HepG2 (cell line): ENCODE measurements around the gene RTBDN. TPM values are rescaled to one million over a fixed set of nuclear protein-coding genes. Genes with fewer than 3 reads are reported as not detected.
A peak's percentile ranks its signal among the peaks of the same experiment; 100 is the strongest.

Experiments
- HDAC2 ChIP-seq: sonication (generic); formaldehyde crosslinking; IDR thresholded peaks from 2 replicates; pipeline ENCODE4 v1.4.0; 2020; ENCODE audit warnings: missing genetic modification reagents
- KDM4B ChIP-seq: sonication (generic); formaldehyde crosslinking; IDR thresholded peaks from 2 replicates; pipeline ENCODE4 v1.4.0; 2020; ENCODE audit warnings: missing genetic modification reagents
- PITX1 ChIP-seq: sonication (generic); formaldehyde crosslinking; IDR thresholded peaks from 2 replicates; pipeline ENCODE4 v1.5.1; 2020; ENCODE audit warnings: mild to moderate bottlenecking, missing genetic modification reagents
- POGK ChIP-seq: sonication (generic); formaldehyde crosslinking; conservative IDR thresholded peaks from 2 replicates; pipeline ENCODE4 v1.8.0; 2022; ENCODE audit warnings: mild to moderate bottlenecking, moderate library complexity, missing genetic modification reagents
- RAD51 ChIP-seq: fragments of 450-650 bp; IDR thresholded peaks from 2 replicates; pipeline ENCODE4 v1.6.1; 2016; ENCODE audit warnings: borderline replicate concordance
- RELA ChIP-seq: sonication (generic); formaldehyde crosslinking; IDR thresholded peaks from 2 replicates; pipeline ENCODE4 v1.4.0; 2020; ENCODE audit warnings: missing genetic modification reagents
- RFXAP ChIP-seq: sonication (generic); formaldehyde crosslinking; IDR thresholded peaks from 2 replicates; pipeline ENCODE4 v1.4.0; 2020; ENCODE audit warnings: missing genetic modification reagents, borderline replicate concordance
- SMAD1 ChIP-seq: sonication (generic); formaldehyde crosslinking; IDR thresholded peaks from 2 replicates; pipeline ENCODE4 v1.4.0; 2020; ENCODE audit warnings: missing genetic modification reagents, low read depth, mild to moderate bottlenecking, borderline replicate concordance
- SRF ChIP-seq: IDR thresholded peaks from 2 replicates; pipeline ENCODE4 v1.6.1; 2011; ENCODE audit warnings: mild to moderate bottlenecking, low read depth, low read length, moderate library complexity
- TSC22D2 ChIP-seq: sonication (generic); formaldehyde crosslinking; IDR thresholded peaks from 2 replicates; pipeline ENCODE4 v1.5.1; 2020; ENCODE audit warnings: missing genetic modification reagents, mild to moderate bottlenecking, borderline replicate concordance
- polyA plus RNA-seq, 8 experiments: library from polyadenylated mRNA; depleted of rRNA in 3 of 8; stranded (reverse) in 7 of 8; unstranded in 1 of 8; fragments of >200 nt; fragmentation: Illumina TruSeq in 4 of 8; extraction: Trizol in 4 of 8; gene quantifications; 2 replicates each; pipeline versions ENCODE4 v1.2.1 to v1.2.3, GENCODE V29; 2011 to 2016; ENCODE audit warnings: low read depth in 4 of 8, missing spikeins in 1 of 8, mixed read lengths in 1 of 8; ENCODE audit not compliant: insufficient read depth in 1 of 8
- total RNA-seq, 5 experiments: library from RNA; depleted of rRNA; stranded (reverse); fragments of >200 nt; fragmentation: Illumina TruSeq; extraction: Trizol; gene quantifications; 2 replicates each; pipeline ENCODE4 v1.2.3, GENCODE V29; 2016; ENCODE audit warnings: low read depth in 1 of 5
- TF ChIP-seq, protein P1 (sequence below): sonication (generic); formaldehyde crosslinking; IDR thresholded peaks from 2 replicates; pipeline ENCODE4 v1.5.0; 2020; ENCODE audit warnings: mild to moderate bottlenecking, missing genetic modification reagents, moderate library complexity
- TF ChIP-seq, protein P2 (sequence below): sonication (generic); formaldehyde crosslinking; IDR thresholded peaks from 2 replicates; pipeline ENCODE4 v1.4.0; 2020; ENCODE audit warnings: missing genetic modification reagents
- TF ChIP-seq, protein P3 (sequence below): sonication (generic); formaldehyde crosslinking; IDR thresholded peaks from 2 replicates; pipeline ENCODE4 v1.5.1; 2020; ENCODE audit warnings: mild to moderate bottlenecking, missing genetic modification reagents, moderate library complexity

RTBDN gene
- total and polyA plus RNA-seq, 2 of the 13 experiments (the other 11 are each of a cell fraction or from before 2014, with no cell fraction given), result 0.27 to 0.48 TPM

DNA sequence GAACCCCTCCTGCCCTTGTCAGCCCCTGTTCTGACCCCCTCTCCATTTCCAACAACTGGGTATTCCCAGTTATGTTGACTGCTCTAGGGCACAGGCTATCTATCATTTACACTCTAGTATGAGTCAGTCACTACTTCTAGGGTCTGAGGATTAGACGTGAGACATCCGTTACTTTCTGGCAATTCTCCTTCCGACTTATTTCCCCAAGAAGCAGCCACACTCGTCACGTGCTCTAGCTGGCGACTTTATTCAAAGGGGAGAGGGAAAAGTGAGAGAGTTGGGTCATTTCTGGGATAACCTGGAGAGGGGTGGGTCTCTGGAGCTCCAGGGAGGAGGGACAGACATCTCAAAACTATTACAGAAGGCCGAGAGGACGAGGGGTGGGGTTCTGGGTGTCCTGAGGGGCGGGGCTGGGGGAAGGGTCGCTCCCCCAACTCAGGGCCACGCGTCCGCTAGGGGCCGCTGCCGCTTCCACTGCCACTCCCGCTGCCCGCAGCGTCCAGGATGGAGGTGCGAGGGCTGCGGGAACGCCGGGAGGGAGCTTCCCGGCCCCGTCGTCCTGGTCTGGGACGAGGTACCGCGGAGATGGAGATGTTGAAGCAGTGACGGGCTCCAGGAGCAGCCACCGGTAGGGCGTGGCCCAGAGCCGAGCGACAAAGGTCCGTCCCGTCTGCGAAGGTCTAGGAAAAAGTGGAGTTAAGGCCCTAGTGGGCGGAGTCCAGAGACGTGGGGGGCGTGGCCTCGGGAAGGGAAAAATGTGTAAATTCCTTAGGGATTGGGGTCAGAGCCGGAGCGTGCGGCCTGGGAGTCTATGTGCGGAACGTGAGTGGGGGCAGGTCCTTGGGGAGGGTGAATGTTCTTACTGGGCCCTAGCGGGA is 8.9 kb downstream of the RTBDN start (continued):
- TF ChIP-seq, protein P1, sequence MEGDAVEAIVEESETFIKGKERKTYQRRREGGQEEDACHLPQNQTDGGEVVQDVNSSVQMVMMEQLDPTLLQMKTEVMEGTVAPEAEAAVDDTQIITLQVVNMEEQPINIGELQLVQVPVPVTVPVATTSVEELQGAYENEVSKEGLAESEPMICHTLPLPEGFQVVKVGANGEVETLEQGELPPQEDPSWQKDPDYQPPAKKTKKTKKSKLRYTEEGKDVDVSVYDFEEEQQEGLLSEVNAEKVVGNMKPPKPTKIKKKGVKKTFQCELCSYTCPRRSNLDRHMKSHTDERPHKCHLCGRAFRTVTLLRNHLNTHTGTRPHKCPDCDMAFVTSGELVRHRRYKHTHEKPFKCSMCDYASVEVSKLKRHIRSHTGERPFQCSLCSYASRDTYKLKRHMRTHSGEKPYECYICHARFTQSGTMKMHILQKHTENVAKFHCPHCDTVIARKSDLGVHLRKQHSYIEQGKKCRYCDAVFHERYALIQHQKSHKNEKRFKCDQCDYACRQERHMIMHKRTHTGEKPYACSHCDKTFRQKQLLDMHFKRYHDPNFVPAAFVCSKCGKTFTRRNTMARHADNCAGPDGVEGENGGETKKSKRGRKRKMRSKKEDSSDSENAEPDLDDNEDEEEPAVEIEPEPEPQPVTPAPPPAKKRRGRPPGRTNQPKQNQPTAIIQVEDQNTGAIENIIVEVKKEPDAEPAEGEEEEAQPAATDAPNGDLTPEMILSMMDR (CRISPR knock-in tag), result peak; percentile 83
- TF ChIP-seq RAD51, result no peak
- no peak for TF ChIP-seq RFXAP (CRISPR knock-in tag)
- TF ChIP-seq SRF, result no peak
- peak; percentile 56; the same call in 1 of the 2 replicates for TF ChIP-seq POGK
- TF ChIP-seq TSC22D2, result no peak
- TF ChIP-seq HDAC2 (CRISPR knock-in tag), result peak; percentile 61; the same call in 1 of the 2 replicates
- TF ChIP-seq RELA (CRISPR knock-in tag), result no peak
- TF ChIP-seq, protein P2, sequence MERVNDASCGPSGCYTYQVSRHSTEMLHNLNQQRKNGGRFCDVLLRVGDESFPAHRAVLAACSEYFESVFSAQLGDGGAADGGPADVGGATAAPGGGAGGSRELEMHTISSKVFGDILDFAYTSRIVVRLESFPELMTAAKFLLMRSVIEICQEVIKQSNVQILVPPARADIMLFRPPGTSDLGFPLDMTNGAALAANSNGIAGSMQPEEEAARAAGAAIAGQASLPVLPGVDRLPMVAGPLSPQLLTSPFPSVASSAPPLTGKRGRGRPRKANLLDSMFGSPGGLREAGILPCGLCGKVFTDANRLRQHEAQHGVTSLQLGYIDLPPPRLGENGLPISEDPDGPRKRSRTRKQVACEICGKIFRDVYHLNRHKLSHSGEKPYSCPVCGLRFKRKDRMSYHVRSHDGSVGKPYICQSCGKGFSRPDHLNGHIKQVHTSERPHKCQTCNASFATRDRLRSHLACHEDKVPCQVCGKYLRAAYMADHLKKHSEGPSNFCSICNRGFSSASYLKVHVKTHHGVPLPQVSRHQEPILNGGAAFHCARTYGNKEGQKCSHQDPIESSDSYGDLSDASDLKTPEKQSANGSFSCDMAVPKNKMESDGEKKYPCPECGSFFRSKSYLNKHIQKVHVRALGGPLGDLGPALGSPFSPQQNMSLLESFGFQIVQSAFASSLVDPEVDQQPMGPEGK (CRISPR knock-in tag), result peak; percentile 87
- TF ChIP-seq KDM4B, result no peak
- TF ChIP-seq, protein P3, sequence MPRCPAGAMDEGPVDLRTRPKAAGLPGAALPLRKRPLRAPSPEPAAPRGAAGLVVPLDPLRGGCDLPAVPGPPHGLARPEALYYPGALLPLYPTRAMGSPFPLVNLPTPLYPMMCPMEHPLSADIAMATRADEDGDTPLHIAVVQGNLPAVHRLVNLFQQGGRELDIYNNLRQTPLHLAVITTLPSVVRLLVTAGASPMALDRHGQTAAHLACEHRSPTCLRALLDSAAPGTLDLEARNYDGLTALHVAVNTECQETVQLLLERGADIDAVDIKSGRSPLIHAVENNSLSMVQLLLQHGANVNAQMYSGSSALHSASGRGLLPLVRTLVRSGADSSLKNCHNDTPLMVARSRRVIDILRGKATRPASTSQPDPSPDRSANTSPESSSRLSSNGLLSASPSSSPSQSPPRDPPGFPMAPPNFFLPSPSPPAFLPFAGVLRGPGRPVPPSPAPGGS (CRISPR knock-in tag), result no peak
- TF ChIP-seq SMAD1 (CRISPR knock-in tag), result no peak
- no peak for TF ChIP-seq PITX1 (CRISPR knock-in tag)
